Measurements from ENCODE around the gene ARID5B.
A peak's percentile ranks its signal among the peaks of the same experiment; 100 is the strongest.

Gene ARID5B

GRCh38 chr10:62046522-62047227 lies 145.2 kb downstream of the ARID5B start (continued):
- TF ChIP-seq PRDM10 (tag by site-specific recombination; IDR thresholded peaks at IDR 0.05), result peak; percentile 52; the same call in 1 of the 2 replicates
- TF ChIP-seq, protein P1, sequence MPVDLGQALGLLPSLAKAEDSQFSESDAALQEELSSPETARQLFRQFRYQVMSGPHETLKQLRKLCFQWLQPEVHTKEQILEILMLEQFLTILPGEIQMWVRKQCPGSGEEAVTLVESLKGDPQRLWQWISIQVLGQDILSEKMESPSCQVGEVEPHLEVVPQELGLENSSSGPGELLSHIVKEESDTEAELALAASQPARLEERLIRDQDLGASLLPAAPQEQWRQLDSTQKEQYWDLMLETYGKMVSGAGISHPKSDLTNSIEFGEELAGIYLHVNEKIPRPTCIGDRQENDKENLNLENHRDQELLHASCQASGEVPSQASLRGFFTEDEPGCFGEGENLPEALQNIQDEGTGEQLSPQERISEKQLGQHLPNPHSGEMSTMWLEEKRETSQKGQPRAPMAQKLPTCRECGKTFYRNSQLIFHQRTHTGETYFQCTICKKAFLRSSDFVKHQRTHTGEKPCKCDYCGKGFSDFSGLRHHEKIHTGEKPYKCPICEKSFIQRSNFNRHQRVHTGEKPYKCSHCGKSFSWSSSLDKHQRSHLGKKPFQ (tag by site-specific recombination; IDR thresholded peaks at IDR 0.05), result 0 out of 2 replicates have a peak, but pooled peaks have one; percentile 67
- TF ChIP-seq ZNF146 (tag by site-specific recombination; IDR thresholded peaks at IDR 0.05), result peak; percentile 5; the same call in 1 of the 2 replicates
- no peak for TF ChIP-seq ZNF433 (tag by site-specific recombination; IDR thresholded peaks at IDR 0.05; ENCODE audit: low read depth)
- TF ChIP-seq ZNF341 (tag by site-specific recombination; IDR thresholded peaks at IDR 0.05; ENCODE audit: low read depth), result no peak
- no peak for TF ChIP-seq ZNF670 (tag by site-specific recombination; IDR thresholded peaks at IDR 0.05; ENCODE audit: low read depth)
- no peak for TF ChIP-seq ZNF148 (tag by site-specific recombination; IDR thresholded peaks at IDR 0.05; ENCODE audit: borderline replicate concordance)
- no peak for TF ChIP-seq ZNF791 (tag by site-specific recombination; IDR thresholded peaks at IDR 0.05)
- TF ChIP-seq KLF17 (tag by site-specific recombination; IDR thresholded peaks at IDR 0.05), result no peak
- no peak for TF ChIP-seq ZNF623 (tag by site-specific recombination; IDR thresholded peaks at IDR 0.05)
- TF ChIP-seq ZNF629 (tag by site-specific recombination; IDR thresholded peaks at IDR 0.05), result peak; percentile 82
- peak; percentile 90 for TF ChIP-seq ZNF423 (tag by site-specific recombination; IDR thresholded peaks at IDR 0.05)
- TF ChIP-seq ZNF660 (tag by site-specific recombination; IDR thresholded peaks at IDR 0.05), result no peak
- TF ChIP-seq PRDM1 (tag by site-specific recombination; IDR thresholded peaks at IDR 0.05), result no peak
- TF ChIP-seq OSR2 (tag by site-specific recombination; IDR thresholded peaks at IDR 0.05), result peak; percentile 96
- TF ChIP-seq ZNF362 (tag by site-specific recombination; IDR thresholded peaks at IDR 0.05), result no peak
- TF ChIP-seq FEZF1 (tag by site-specific recombination; IDR thresholded peaks at IDR 0.05), result peak; percentile 92
- no peak for TF ChIP-seq ZNF37A (tag by site-specific recombination; IDR thresholded peaks at IDR 0.05)
- peak; percentile 23; the same call in 1 of the 2 replicates for TF ChIP-seq TCF7L2 (IDR thresholded peaks at IDR 0.05; ENCODE audit: borderline replicate concordance, low read depth, low read length)
- TF ChIP-seq ZBTB48 (tag by site-specific recombination; IDR thresholded peaks at IDR 0.05), result peak; percentile 67; the same call in 1 of the 2 replicates
- TF ChIP-seq, protein P2, sequence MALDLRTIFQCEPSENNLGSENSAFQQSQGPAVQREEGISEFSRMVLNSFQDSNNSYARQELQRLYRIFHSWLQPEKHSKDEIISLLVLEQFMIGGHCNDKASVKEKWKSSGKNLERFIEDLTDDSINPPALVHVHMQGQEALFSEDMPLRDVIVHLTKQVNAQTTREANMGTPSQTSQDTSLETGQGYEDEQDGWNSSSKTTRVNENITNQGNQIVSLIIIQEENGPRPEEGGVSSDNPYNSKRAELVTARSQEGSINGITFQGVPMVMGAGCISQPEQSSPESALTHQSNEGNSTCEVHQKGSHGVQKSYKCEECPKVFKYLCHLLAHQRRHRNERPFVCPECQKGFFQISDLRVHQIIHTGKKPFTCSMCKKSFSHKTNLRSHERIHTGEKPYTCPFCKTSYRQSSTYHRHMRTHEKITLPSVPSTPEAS (tag by site-specific recombination; IDR thresholded peaks at IDR 0.05), result peak; percentile 86
- TF ChIP-seq ZBTB8A (tag by site-specific recombination; IDR thresholded peaks at IDR 0.05), result peak; percentile 61
- TF ChIP-seq ZNF558 (tag by site-specific recombination; IDR thresholded peaks at IDR 0.05), result peak; percentile 18; the same call in 1 of the 2 replicates
- TF ChIP-seq IKZF3 (tag by site-specific recombination; IDR thresholded peaks at IDR 0.05), result peak; percentile 78
- TF ChIP-seq ZFP37 (tag by site-specific recombination; IDR thresholded peaks at IDR 0.05), result 0 out of 2 replicates have a peak, but pooled peaks have one; percentile 15
- TF ChIP-seq ZNF664 (tag by site-specific recombination; IDR thresholded peaks at IDR 0.05), result peak; percentile 87; the same call in 1 of the 2 replicates
- 0 out of 2 replicates have a peak, but pooled peaks have one; percentile 16 for TF ChIP-seq GFI1B (tag by site-specific recombination; IDR thresholded peaks at IDR 0.05)
- no peak for TF ChIP-seq SCRT1 (tag by site-specific recombination; IDR thresholded peaks at IDR 0.05; ENCODE audit: borderline replicate concordance)
- peak; percentile 97 for TF ChIP-seq GLIS1 (tag by site-specific recombination; IDR thresholded peaks at IDR 0.05)

All from HEK293 (cell line).